WERI-Rb-1 (cell line): ENCODE measurements around the gene TWF1.

ENCODE experiments used
- DNase-seq: peaks from one replicate; pipeline ENCODE4 v3.0.0-alpha.2; 2020
- H3K27ac ChIP-seq: fragments of 250-450 bp; sonication (Bioruptor Pico); 2 replicates; pipeline ENCODE4 v1.5.1; 2020; ENCODE audit warnings: mild to moderate bottlenecking, moderate library complexity
- H3K27me3 ChIP-seq: fragments of 250-450 bp; sonication (Bioruptor Pico); 2 replicates; pipeline ENCODE4 v1.5.1; 2021; ENCODE audit warnings: mild to moderate bottlenecking, low read depth, moderate library complexity; ENCODE audit not compliant: insufficient read depth, severe bottlenecking
- H3K36me3 ChIP-seq: fragments of 250-450 bp; sonication (Bioruptor Pico); 2 replicates; pipeline ENCODE4 v1.5.1; 2020; ENCODE audit warnings: mild to moderate bottlenecking, moderate library complexity
- H3K4me3 ChIP-seq: 2 replicates; pipeline ENCODE4 v1.5.1; 2011; ENCODE audit warnings: low read depth, mild to moderate bottlenecking, control low read depth, low read length
- H3K9me3 ChIP-seq: fragments of 250-450 bp; sonication (Bioruptor Pico); 2 replicates; pipeline ENCODE4 v1.5.1; 2021; ENCODE audit warnings: mild to moderate bottlenecking, moderate library complexity; ENCODE audit not compliant: severe bottlenecking
- TF ChIP-seq, protein P1 (sequence below): IDR thresholded peaks from 2 replicates; pipeline ENCODE4 v1.5.1; 2011; ENCODE audit warnings: low read depth, mild to moderate bottlenecking, control low read depth, inconsistent platforms, low read length

Gene TWF1

DNA sequence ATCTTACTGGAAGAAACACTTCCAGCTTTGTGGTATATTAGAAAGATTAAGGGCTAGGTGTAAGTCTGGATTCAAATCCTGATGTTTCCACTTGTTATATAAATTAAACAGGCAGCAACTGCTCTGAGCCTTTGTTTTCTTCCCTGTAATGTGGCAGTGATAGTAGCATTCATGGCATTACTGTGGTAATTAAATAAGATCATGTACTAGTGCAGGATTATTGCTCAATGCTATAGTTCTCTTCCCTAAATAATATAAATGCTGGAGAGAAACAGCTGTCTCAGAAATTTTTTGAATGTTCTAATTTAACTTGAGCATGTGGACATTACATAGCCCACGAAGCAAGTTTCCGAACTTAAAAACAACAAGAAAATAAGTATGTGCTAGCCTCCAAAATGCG, 35.1 kb upstream of the TWF1 start:
- no peaks in the 10 kb centered on the region for H3K27me3 ChIP-seq
- 0 out of 2 replicates have a peak, but pooled peaks cover 2% of the 10 kb centered on the region for H3K36me3 ChIP-seq
- H3K27ac ChIP-seq = no peak overlapping the region
- DNase-seq = no peak
- no peak overlapping the region for H3K4me3 ChIP-seq
- TF ChIP-seq, protein P1, sequence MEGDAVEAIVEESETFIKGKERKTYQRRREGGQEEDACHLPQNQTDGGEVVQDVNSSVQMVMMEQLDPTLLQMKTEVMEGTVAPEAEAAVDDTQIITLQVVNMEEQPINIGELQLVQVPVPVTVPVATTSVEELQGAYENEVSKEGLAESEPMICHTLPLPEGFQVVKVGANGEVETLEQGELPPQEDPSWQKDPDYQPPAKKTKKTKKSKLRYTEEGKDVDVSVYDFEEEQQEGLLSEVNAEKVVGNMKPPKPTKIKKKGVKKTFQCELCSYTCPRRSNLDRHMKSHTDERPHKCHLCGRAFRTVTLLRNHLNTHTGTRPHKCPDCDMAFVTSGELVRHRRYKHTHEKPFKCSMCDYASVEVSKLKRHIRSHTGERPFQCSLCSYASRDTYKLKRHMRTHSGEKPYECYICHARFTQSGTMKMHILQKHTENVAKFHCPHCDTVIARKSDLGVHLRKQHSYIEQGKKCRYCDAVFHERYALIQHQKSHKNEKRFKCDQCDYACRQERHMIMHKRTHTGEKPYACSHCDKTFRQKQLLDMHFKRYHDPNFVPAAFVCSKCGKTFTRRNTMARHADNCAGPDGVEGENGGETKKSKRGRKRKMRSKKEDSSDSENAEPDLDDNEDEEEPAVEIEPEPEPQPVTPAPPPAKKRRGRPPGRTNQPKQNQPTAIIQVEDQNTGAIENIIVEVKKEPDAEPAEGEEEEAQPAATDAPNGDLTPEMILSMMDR = no peak
- H3K9me3 ChIP-seq = no peaks in the 10 kb centered on the region

DNA sequence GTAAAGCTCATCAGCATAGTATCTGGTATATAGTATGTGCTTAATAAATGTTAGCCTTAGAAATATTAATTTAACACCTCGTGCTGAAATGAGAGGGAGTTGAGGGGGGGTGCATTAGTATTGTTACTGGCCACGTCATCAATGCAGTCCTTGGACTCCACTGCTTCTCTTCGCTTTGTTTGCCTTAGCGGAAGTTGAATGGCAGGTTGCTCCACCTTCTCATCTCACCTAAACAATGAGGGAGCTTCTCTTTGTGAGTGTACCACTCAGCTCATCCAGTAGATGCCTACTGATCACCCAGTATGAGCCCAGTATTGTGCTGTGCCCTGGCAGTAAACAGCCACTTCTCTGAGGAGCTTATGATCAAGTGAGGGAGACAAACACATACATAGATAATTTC, 34.2 kb upstream of the TWF1 start:
- Histone ChIP-seq H3K27ac (no peak overlapping the region), H3K36me3 (0 out of 2 replicates have a peak, but pooled peaks cover 2% of the 10 kb centered on the region), H3K4me3 (no peak overlapping the region), H3K27me3 (no peaks in the 10 kb centered on the region), H3K9me3 (no peaks in the 10 kb centered on the region)
- TF ChIP-seq, protein P1 = no peak
- DNase-seq = no peak

DNA sequence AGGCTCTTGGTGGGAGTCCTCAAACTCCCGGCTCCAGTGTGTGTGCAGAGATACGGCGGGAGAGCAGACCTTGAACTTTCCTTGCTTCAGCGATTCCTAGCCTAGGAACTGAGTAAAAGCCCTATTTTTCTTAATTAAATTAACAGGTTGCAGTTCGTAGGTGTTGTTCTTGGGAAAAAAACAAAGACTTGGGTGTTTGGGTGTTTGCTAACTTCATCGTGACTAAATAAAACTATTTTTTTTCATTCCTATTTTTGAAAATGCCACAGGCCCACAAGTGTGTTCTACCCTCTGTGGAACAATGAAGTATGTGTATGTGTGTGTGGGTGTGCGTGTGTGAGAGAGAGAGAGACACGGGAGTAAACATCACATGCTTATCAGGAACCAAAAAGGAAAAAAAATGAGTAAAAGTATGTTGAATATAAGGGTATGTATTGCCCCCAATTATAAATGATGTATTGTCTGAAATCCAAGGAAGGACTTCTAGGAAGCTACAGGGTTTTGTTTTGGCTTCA, 30.4 kb upstream of the TWF1 start:
- DNase-seq = no peak
- H3K36me3 ChIP-seq = no peaks in the 10 kb centered on the region
- peak overlapping the region; percentile 86 for H3K4me3 ChIP-seq
- peak overlapping the region; percentile 83 for H3K27ac ChIP-seq
- H3K9me3 ChIP-seq = no peaks in the 10 kb centered on the region
- no peaks in the 10 kb centered on the region for H3K27me3 ChIP-seq
- TF ChIP-seq, protein P1 = no peak

DNA sequence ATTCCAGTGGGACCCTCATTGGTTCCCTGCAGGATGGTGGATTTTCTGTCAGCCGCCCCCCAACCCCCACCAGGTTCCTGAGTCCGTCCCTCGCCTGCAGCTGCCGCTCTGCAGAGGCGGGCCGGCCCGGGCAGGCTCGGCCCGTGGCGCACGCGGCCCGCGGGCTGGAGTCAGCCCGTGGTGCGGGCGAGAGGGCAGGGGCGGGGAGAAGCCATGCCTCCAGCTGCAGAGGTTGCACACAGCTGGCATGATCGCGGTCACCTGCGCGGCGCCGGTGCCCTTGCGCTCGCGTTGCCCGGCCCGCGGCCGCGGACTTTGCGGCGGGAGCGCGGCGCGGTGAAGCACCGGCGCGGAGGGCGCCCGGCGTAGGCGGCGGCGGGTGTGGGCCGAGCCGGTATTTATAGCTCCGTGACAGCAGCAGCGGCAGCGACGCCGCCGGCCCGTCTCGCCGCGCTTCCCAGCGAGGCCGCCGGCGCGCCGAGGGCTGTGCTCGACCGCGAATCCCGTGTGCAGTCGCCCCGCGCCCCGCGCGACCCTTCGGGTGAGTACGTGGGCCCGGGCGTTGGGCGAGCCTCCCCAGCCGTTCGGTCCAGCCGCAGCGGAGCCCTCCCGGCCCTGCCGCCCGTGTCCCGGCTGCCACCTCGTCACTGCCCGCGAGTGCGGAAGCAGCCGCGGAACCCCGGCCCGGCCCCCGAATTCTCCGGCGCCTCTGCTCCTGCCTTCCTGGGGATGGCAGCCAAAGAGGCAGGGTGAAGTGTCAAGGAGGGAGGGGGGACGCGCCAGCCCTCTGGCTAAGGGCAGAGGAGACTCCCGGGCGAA, 29.7 kb upstream of the TWF1 start, which contains the start of gene TMEM117:
Gene TMEM117, plus strand, starts transcription at position 426 of the 819 bp plus-strand sequence.
- Histone ChIP-seq H3K4me3 (peak within 1 kb of the TSS; percentile 86), H3K9me3 (no peaks in the 10 kb centered on the region), H3K27me3 (no peaks in the 10 kb centered on the region), H3K36me3 (no peaks in the 10 kb centered on the region), H3K27ac (peak within 1 kb of the TSS; percentile 83)
- TF ChIP-seq, protein P1 = no peak
- DNase-seq = peak; percentile 62

DNA sequence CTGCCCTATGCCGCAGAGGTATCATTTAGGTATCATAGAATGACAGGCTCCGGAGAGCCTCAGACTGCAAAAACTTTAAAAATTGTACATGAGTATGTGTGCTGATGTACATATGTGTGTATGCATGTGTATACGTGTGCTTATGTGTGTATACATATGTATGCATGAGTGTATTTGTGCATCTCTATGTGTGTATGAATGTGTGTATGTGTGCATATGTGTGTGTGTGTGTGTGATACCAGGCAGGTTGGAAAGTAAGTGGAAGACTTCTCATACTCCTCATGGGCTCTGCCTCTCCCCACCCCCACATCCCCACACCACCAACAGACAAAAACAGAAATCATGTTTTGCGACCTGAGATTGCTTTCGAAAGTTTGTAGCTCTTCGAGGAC, 29.1 kb upstream of the TWF1 start:
- Histone ChIP-seq H3K36me3 (no peaks in the 10 kb centered on the region), H3K4me3 (peak overlapping the region; percentile 86), H3K27ac (peak overlapping the region; percentile 83), H3K27me3 (no peaks in the 10 kb centered on the region), H3K9me3 (no peaks in the 10 kb centered on the region)
- TF ChIP-seq, protein P1 = no peak
- DNase-seq = no peak
